Measurements from ENCODE around the gene HEXIM2. TPM values are rescaled to one million over a fixed set of nuclear protein-coding genes. Genes with fewer than 3 reads are reported as not detected.

HEXIM2 gene
- total RNA-seq, 1 experiment from 2014 or later = 12.5 TPM

- no peak overlapping the region for H2AFZ ChIP-seq (ENCODE audit: low read length)
- H4K91ac ChIP-seq (ENCODE audit: insufficient read length, low read depth, low read length) = no peak overlapping the region
- no peaks in the 10 kb centered on the region for H3K9me3 ChIP-seq (ENCODE audit: control insufficient read depth, low read depth, low read length)
- H3K23me2 ChIP-seq (ENCODE audit: insufficient read length, low read depth, low read length, poor library complexity, severe bottlenecking) = no peaks in the 10 kb centered on the region
- H3K4me3 Mint-ChIP-seq = no peak overlapping the region
- H3K14ac ChIP-seq (ENCODE audit: insufficient read depth, low read length) = no peak overlapping the region
- no peak overlapping the region for H2BK5ac ChIP-seq (ENCODE audit: insufficient read length, low read length)
- DNase-seq = no peak
- no peak overlapping the region for H3K27ac ChIP-seq (ENCODE audit: insufficient read length, low read depth, low read length)
- no peaks in the 10 kb centered on the region for H3K79me1 ChIP-seq (ENCODE audit: insufficient read depth, low read depth, low read length, poor library complexity, severe bottlenecking)
- H2BK15ac ChIP-seq (ENCODE audit: low read depth, low read length) = no peak overlapping the region
- no peaks in the 10 kb centered on the region for H4K20me1 ChIP-seq (ENCODE audit: control insufficient read depth, insufficient read depth, insufficient read length)
- no peaks in the 10 kb centered on the region for H3K79me2 ChIP-seq (ENCODE audit: insufficient read depth, low read length)
- peaks cover 0 to 3% of the 10 kb centered on the region in 2 experiments; a peak in 2 of 5 replicates for H3K9me3 Mint-ChIP-seq
- no peak overlapping the region for H3T11ph ChIP-seq (ENCODE audit: low read length)
- peaks cover 0 to 3% (median 0%) of the 10 kb centered on the region in 3 experiments; a peak in 3 of 7 replicates for H3K36me3 Mint-ChIP-seq (ENCODE audit: insufficient read depth in 1 of 3, low read depth in 3 of 3)
- H2BK120ac ChIP-seq (ENCODE audit: low read depth, low read length, poor library complexity, severe bottlenecking) = no peak overlapping the region
- H3K27me3 ChIP-seq (ENCODE audit: insufficient read depth, low read length) = no peaks in the 10 kb centered on the region
- H2BK20ac ChIP-seq (ENCODE audit: low read depth, low read length, poor library complexity, severe bottlenecking) = no peak overlapping the region
- no peak overlapping the region for H3K23ac ChIP-seq (ENCODE audit: insufficient read length, low read depth, low read length)
- WGBS (ENCODE audit: extremely low coverage, insufficient read length, low lambda C conversion rate) = no CpG with 5 or more reads among the region's 11 CpGs
- no peak overlapping the region for H2AK5ac ChIP-seq (ENCODE audit: insufficient read length, low read length)
- no peak overlapping the region for H3K56ac ChIP-seq (ENCODE audit: insufficient read length, low read depth, low read length)
- H3K4ac ChIP-seq (ENCODE audit: low read depth, low read length) = no peak overlapping the region
- H3K27ac Mint-ChIP-seq = no peak overlapping the region
- H3K4me2 ChIP-seq (ENCODE audit: insufficient read depth, insufficient read length, low read length) = no peak overlapping the region
- no peaks in the 10 kb centered on the region for H3K4me1 ChIP-seq (ENCODE audit: insufficient read depth, low read length)
- H4K5ac ChIP-seq (ENCODE audit: insufficient read length, low read depth, low read length) = no peak overlapping the region
- 0 out of 4 replicates have a peak, but pooled peaks cover 0 to 3% of the 10 kb centered on the region in 2 experiments for H3K4me1 Mint-ChIP-seq
- no peak overlapping the region for H4K8ac ChIP-seq (replicated peaks; ENCODE audit: insufficient read length, low read depth, low read length)
- H3K27me3 Mint-ChIP-seq (ENCODE audit: low read depth) = peaks cover 2% of the 10 kb centered on the region; the same call in 1 of the 2 replicates
- no peak for TF ChIP-seq CTCF (conservative IDR thresholded peaks at IDR 0.05)
- H3K9ac ChIP-seq (ENCODE audit: extremely low read depth, insufficient read length, low read length) = no peak overlapping the region
- no peak overlapping the region for H3K18ac ChIP-seq (ENCODE audit: insufficient read length, low read depth, low read length)
- no peak overlapping the region for H2BK12ac ChIP-seq (ENCODE audit: insufficient read length, low read depth, low read length)
Observed at GRCh38 chr17:45190503-45191255, 29.0 kb downstream of the HEXIM2 start.
